Skeletal muscle tissue (tissue), 5 donors: ENCODE measurements around the gene FXYD1. TPM values are rescaled to one million over a fixed set of nuclear protein-coding genes. Genes with fewer than 3 reads are reported as not detected.

Source experiments
- H3K27ac ChIP-seq: one replicate; pipeline ENCODE4 v1.7.0; 2013; ENCODE audit warnings: mild to moderate bottlenecking, low read depth, low read length, inconsistent platforms
- H3K27me3 ChIP-seq, 3 donors: one replicate each; pipeline ENCODE4 v1.7.0; 2013; ENCODE audit warnings: low read length in 3 of 3; ENCODE audit not compliant: control insufficient read depth in 3 of 3, insufficient read depth in 3 of 3
- H3K36me3 ChIP-seq, 3 donors: one replicate each; pipeline ENCODE4 v1.7.0; 2013; ENCODE audit warnings: low read length in 3 of 3; ENCODE audit not compliant: control insufficient read depth in 3 of 3, insufficient read depth in 3 of 3
- H3K4me1 ChIP-seq, 3 donors: one replicate each; pipeline ENCODE4 v1.7.0; 2013; ENCODE audit warnings: low read length in 3 of 3, mild to moderate bottlenecking in 3 of 3; ENCODE audit not compliant: control insufficient read depth in 3 of 3, insufficient read depth in 3 of 3
- H3K4me3 ChIP-seq, 3 donors: one replicate each; pipeline ENCODE4 v1.7.0; 2013; ENCODE audit warnings: low read length in 3 of 3
- H3K9ac ChIP-seq, 3 donors: one replicate each; pipeline ENCODE4 v1.7.0; 2013; ENCODE audit warnings: low read length in 3 of 3, mild to moderate bottlenecking in 3 of 3, moderate library complexity in 2 of 3, low read depth in 1 of 3
- H3K9me3 ChIP-seq, 3 donors: one replicate each; pipeline ENCODE4 v1.7.0; 2013; ENCODE audit warnings: low read length in 3 of 3; ENCODE audit not compliant: control insufficient read depth in 3 of 3
- small RNA-seq: library from RNA; depleted of rRNA; stranded (forward); fragments of <200 nt; gene quantifications from one replicate; pipeline ENCODE3, GENCODE V24; 2014
- total RNA-seq: library from RNA; depleted of rRNA; stranded (reverse); fragments of >200 nt; gene quantifications from one replicate; pipeline ENCODE4 v1.2.3, GENCODE V29; 2014
- donor health status: Osteomylitis.

The FXYD1 gene
- total RNA-seq, 1 donor from 2014 or later, result 45.4 TPM

GRCh38 chr19:35177377-35178274, 39.0 kb downstream of the FXYD1 start:
- no peaks in the 10 kb centered on the region for H3K4me1 ChIP-seq

GRCh38 chr19:35178701-35179100, 40.1 kb downstream of the FXYD1 start:
- Histone ChIP-seq H3K27me3 (peaks cover 0 to 3% (median 2%) of the 10 kb centered on the region in 3 donors), H3K9me3 (no peaks in the 10 kb centered on the region), H3K36me3 (no peaks in the 10 kb centered on the region), H3K4me3 (no peak overlapping the region), H3K4me1 (no peaks in the 10 kb centered on the region), H3K9ac (no peak overlapping the region), H3K27ac (no peak overlapping the region)

More at GRCh38 chr19:35177377-35178274, 39.0 kb downstream of the FXYD1 start:
- no peaks in the 10 kb centered on the region for H3K36me3 ChIP-seq
- no peak overlapping the region for H3K9ac ChIP-seq
- no peak overlapping the region for H3K4me3 ChIP-seq
- no peaks in the 10 kb centered on the region for H3K9me3 ChIP-seq
- peaks cover 0 to 3% (median 2%) of the 10 kb centered on the region in 3 donors for H3K27me3 ChIP-seq
- H3K27ac ChIP-seq, result no peak overlapping the region

- no peaks in the 10 kb centered on the region for H3K36me3 ChIP-seq
- H3K9me3 ChIP-seq, result no peaks in the 10 kb centered on the region
- H3K4me3 ChIP-seq, result no peak overlapping the region
- no peak overlapping the region for H3K27ac ChIP-seq
- no peak overlapping the region for H3K9ac ChIP-seq
- peaks cover 0 to 2% (median 0%) of the 10 kb centered on the region in 3 donors for H3K27me3 ChIP-seq
- no peaks in the 10 kb centered on the region for H3K4me1 ChIP-seq
Observed at GRCh38 chr19:35179830-35180229, 41.2 kb downstream of the FXYD1 start.

- H3K27me3 ChIP-seq, result peaks cover 0 to 2% (median 0%) of the 10 kb centered on the region in 3 donors
- no peaks in the 10 kb centered on the region for H3K9me3 ChIP-seq
- H3K4me3 ChIP-seq, result no peak overlapping the region
- H3K36me3 ChIP-seq, result no peaks in the 10 kb centered on the region
- H3K27ac ChIP-seq, result no peak overlapping the region
- H3K9ac ChIP-seq, result no peak overlapping the region
- H3K4me1 ChIP-seq, result no peaks in the 10 kb centered on the region
Observed at GRCh38 chr19:35181387-35181786, 42.8 kb downstream of the FXYD1 start.

- Histone ChIP-seq H3K36me3 (no peaks in the 10 kb centered on the region), H3K9ac (no peak overlapping the region), H3K27ac (no peak overlapping the region), H3K4me3 (no peak overlapping the region), H3K9me3 (no peaks in the 10 kb centered on the region), H3K27me3 (peaks cover 0 to under 1% (median 0%) of the 10 kb centered on the region in 3 donors), H3K4me1 (no peaks in the 10 kb centered on the region)
Observed at GRCh38 chr19:35184267-35184666, 45.6 kb downstream of the FXYD1 start.

- Histone ChIP-seq H3K27ac (no peak overlapping the region), H3K36me3 (no peaks in the 10 kb centered on the region), H3K4me3 (no peak overlapping the region)
Observed at GRCh38 chr19:35184884-35185283, 46.3 kb downstream of the FXYD1 start.

More at GRCh38 chr19:35184884-35185283, 46.3 kb downstream of the FXYD1 start:
- Histone ChIP-seq H3K27me3 (no peaks in the 10 kb centered on the region), H3K4me1 (no peaks in the 10 kb centered on the region), H3K9me3 (no peaks in the 10 kb centered on the region), H3K9ac (no peak overlapping the region)

Small RNAs within 50 kb of the gene (small RNA-seq; reads per million reads assigned to genes)
- gene AC020907.2, result not detected

Other genes with a start within 250 kb of the FXYD1 start
- 12.0 TPM for gene ZNF30, start 211.9 kb upstream of the FXYD1 start, total RNA-seq
- 7.8 TPM for gene ZNF792, start 174.6 kb upstream of the FXYD1 start, total RNA-seq
- 17.7 TPM for gene GRAMD1A, start 138.5 kb upstream of the FXYD1 start, total RNA-seq
- gene SCN1B, start 108.4 kb upstream of the FXYD1 start, total RNA-seq, result 1.6 TPM
- gene HPN, start 97.1 kb upstream of the FXYD1 start, total RNA-seq, result 0.52 TPM
- gene FXYD3, start 23.0 kb upstream of the FXYD1 start, total RNA-seq, result not detected
- 5.2 TPM for gene LGI4, start 3.8 kb upstream of the FXYD1 start, total RNA-seq
- 0.52 TPM for gene FXYD7, start 4.4 kb downstream of the FXYD1 start, total RNA-seq
- gene FXYD5, start 15.9 kb downstream of the FXYD1 start, total RNA-seq, result 7.3 TPM
- gene FAM187B, start 89.9 kb downstream of the FXYD1 start, total RNA-seq, result not detected
- 0.52 TPM for gene LSR, start 110.2 kb downstream of the FXYD1 start, total RNA-seq
- 24.5 TPM for gene USF2, start 130.1 kb downstream of the FXYD1 start, total RNA-seq
- gene HAMP, start 143.7 kb downstream of the FXYD1 start, total RNA-seq, result not detected
- gene MAG, start 153.3 kb downstream of the FXYD1 start, total RNA-seq, result 1.6 TPM
- 4.7 TPM for gene CD22, start 190.4 kb downstream of the FXYD1 start, total RNA-seq
- gene FFAR1, start 209.1 kb downstream of the FXYD1 start, total RNA-seq, result not detected
- not detected for gene FFAR3, start 219.6 kb downstream of the FXYD1 start, total RNA-seq
- not detected for gene GPR42, start 232.2 kb downstream of the FXYD1 start, total RNA-seq